ENCODE data around the gene COL18A1. TPM values are rescaled to one million over a fixed set of nuclear protein-coding genes. Genes with fewer than 3 reads are reported as not detected.

The COL18A1 gene
- polyA plus RNA-seq, 2 of the 4 experiments (the other 2 are of a cell fraction) = 17.3 to 88.4 TPM

DNA sequence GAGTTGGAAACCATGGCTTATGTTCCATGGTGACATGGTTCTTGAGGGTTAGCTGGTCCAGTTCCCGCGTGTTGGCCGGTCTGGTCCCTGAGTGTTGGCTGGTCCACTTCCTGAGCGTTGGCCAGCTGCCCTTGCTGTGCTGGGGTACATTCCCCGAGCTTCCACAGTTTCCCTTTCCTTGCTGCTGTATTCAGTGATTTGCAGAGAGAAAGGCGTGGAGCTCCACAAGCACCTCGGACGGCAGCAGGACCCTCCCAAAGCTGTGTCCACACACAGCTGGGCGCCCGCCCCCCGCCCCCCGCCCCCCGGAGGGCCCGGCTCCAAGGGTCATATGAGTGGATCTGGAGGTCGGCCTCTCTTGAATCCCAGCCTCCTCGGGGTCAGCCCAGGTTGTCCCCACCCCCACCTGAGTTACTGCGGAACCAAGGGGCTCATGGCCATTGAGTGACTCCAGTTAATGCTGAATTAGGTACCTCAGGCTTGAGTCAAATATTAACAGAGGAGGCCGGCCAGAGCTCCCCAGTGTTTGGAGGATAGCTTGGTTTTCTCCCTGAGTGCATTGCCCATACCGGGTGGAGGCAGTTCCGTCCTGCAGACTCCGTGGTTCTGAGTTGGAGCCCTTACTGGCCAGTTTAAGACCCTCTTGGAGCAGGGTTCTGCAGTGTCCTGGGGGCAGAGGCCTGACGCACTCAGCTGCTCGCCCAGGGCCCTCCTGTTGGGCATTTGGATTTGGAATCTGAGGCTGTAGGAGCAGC, 18.4 kb downstream of the COL18A1 start (continued):
- TF ChIP-seq JUNB (IDR thresholded peaks at IDR 0.05) = no peak
- TF ChIP-seq, protein P1, sequence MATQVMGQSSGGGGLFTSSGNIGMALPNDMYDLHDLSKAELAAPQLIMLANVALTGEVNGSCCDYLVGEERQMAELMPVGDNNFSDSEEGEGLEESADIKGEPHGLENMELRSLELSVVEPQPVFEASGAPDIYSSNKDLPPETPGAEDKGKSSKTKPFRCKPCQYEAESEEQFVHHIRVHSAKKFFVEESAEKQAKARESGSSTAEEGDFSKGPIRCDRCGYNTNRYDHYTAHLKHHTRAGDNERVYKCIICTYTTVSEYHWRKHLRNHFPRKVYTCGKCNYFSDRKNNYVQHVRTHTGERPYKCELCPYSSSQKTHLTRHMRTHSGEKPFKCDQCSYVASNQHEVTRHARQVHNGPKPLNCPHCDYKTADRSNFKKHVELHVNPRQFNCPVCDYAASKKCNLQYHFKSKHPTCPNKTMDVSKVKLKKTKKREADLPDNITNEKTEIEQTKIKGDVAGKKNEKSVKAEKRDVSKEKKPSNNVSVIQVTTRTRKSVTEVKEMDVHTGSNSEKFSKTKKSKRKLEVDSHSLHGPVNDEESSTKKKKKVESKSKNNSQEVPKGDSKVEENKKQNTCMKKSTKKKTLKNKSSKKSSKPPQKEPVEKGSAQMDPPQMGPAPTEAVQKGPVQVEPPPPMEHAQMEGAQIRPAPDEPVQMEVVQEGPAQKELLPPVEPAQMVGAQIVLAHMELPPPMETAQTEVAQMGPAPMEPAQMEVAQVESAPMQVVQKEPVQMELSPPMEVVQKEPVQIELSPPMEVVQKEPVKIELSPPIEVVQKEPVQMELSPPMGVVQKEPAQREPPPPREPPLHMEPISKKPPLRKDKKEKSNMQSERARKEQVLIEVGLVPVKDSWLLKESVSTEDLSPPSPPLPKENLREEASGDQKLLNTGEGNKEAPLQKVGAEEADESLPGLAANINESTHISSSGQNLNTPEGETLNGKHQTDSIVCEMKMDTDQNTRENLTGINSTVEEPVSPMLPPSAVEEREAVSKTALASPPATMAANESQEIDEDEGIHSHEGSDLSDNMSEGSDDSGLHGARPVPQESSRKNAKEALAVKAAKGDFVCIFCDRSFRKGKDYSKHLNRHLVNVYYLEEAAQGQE (IDR thresholded peaks at IDR 0.05) = no peak

DNA sequence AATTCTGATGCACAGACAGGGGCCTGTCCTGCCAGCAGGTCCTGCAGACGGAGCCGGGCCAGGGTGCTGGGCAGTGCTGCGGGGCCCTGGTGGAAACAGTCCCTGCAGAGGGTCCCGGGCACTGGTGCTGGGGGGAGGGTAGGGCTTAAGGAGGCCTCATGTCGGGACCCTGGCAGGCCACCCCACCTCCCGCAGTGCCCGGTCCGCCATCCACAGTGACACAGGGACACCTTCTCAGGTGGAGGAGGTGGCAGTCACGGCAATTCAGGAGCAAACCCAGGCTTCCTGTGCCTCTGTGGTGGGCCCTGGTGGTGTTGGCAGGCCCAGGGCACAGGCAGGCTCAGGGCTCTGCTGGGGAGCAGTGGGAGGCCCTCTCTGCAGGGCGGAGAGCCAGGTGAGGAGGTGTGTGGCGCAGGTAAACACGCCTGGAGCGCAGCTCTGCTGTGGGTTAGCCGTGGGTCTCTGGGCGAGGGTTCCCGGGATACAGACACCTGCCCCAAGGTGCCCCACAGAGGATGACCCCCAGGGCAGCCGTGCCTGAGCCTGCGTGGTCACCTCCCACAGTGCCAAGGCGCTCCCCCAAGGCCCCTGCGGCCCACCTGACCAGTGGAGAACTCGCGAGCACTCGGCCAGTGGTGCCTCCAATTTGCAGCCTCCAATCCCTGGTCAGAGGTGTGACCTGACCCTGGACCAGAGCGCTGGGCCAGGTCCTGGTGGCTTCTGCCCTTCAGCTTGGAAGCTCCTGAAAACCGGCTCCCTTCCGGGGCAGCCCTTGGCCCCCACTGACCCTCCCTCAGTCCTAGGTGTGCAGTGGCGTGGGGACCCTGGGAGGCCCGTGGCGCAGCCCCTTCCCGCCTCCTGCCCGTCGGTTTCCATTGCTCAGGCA, 19.2 kb downstream of the COL18A1 start:
- CTCF ChIA-PET = interaction anchor here (0.7 to 1.2 kb wide), 2 partner anchors 12 to 121 kb away, joined by 3 read pairs; no protein-coding TSS in a partner anchor
- TF ChIP-seq EP300 (IDR thresholded peaks at IDR 0.05) = no peak
- no peak for ATAC-seq
- Histone ChIP-seq H3K4me1 (peaks cover 59% of the 10 kb centered on the region), H3K9me3 (no peaks in the 10 kb centered on the region), H3K4me3 (no peak overlapping the region), H3K27ac (peak overlapping the region in 1 of 2 experiments; percentile 71; a peak in 3 of 6 replicates), H3K4me2 (peak overlapping the region; percentile 37; the same call in 1 of the 3 replicates)
- no peak for FAIRE-seq
- DNase-seq (ENCODE audit: low read depth in 1 of 2, low spot score in 1 of 2) = no peak
- 96% methylated on average over 10 of the region's 32 CpGs for WGBS (ENCODE audit: missing lambda C conversion rate)
- POLR2A ChIA-PET = no interaction called here

DNA sequence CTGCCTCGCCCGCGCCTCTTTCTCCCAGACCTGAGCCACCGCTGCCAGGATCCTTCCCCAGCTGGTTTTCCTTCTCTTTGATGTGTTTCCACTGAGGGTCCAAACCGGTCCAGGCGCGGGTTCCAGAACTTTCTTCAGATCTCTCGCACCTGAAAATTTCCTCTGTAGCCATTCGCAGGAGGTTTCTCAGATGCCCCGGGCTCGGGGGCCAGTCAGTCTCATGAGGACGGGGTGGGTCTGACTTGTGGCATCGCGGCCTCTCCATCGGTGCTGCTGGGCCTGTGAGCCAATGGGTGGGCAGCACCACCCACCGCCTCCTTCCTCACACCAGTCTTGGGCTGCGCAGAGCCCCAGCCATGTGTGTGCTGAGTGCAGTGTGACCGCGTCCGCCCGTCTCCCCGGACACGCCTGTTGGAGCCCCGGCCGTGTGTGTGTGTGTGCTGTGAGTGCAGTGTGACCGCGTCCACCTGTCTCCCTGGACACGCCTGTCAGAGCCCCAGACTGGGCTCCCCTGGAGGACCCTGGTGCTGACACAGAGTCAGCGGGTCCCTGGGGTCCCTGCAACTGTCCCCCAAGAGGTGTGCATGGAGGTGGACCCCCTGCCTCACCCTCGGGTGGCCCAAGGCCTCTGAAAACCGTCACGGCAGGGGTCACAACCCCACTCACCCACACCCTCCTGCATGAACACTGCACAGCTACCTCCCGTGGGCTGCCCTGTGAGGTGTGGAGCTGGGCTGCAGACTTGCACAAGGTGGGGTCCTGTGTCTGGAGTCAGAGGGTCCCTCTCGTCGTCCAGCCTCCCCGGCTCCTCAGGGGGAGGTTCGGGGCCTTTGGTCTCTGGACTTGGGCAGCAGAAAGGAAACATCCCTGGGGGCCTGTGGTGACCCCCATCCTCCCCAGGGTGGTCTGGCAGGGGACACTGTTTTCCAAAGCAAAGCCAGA, 20.2 kb downstream of the COL18A1 start:
- ChIA-PET POLR2A (no interaction called here), CTCF (no interaction called here)
- H3K4me3 ChIP-seq = no peak overlapping the region
- H3K27ac ChIP-seq = peak overlapping the region in 1 of 2 experiments; percentile 97; a peak in 3 of 6 replicates
- no peaks in the 10 kb centered on the region for H3K9me3 ChIP-seq
- WGBS (ENCODE audit: missing lambda C conversion rate) = 96% methylated on average over 16 of the region's 37 CpGs
- peaks cover 60% of the 10 kb centered on the region for H3K4me1 ChIP-seq
- no peak for TF ChIP-seq TFCP2L1 (CRISPR knock-in tag; IDR thresholded peaks at IDR 0.05)
- TF ChIP-seq RCOR1 (IDR thresholded peaks at IDR 0.05; ENCODE audit: low read depth, low read length) = no peak
- no peak for TF ChIP-seq EP300 (IDR thresholded peaks at IDR 0.05)
- TF ChIP-seq TP53 (CRISPR knock-in tag; IDR thresholded peaks at IDR 0.05) = no peak
- TF ChIP-seq HOXB13 (CRISPR knock-in tag; IDR thresholded peaks at IDR 0.05; ENCODE audit: low read depth) = no peak
- TF ChIP-seq GATA3 (IDR thresholded peaks at IDR 0.05; ENCODE audit: borderline replicate concordance) = no peak
- TF ChIP-seq ESRRA (IDR thresholded peaks at IDR 0.05; ENCODE audit: borderline replicate concordance, low read length) = no peak
- no peak for TF ChIP-seq CBX8 (IDR thresholded peaks at IDR 0.05)
- TF ChIP-seq HOXA7 (CRISPR knock-in tag; IDR thresholded peaks at IDR 0.05) = no peak
- DNase-seq (ENCODE audit: low read depth in 1 of 2, low spot score in 1 of 2) (no peak), FAIRE-seq (no peak), ATAC-seq (no peak)
- no peak overlapping the region for H3K4me2 ChIP-seq

Data from A549 (cell line).